Measurements from ENCODE around the gene RNF187. TPM values are rescaled to one million over a fixed set of nuclear protein-coding genes. Genes with fewer than 3 reads are reported as not detected.
"Not testable (repeated sequence)": the region's sequence is repeated elsewhere in the genome, so short reads cannot be mapped to it uniquely, and the experiment has no call there.

The RNF187 gene
- total RNA-seq, 3 donors from 2014 or later, result 99.6 to 108 (median 106) TPM

DNA sequence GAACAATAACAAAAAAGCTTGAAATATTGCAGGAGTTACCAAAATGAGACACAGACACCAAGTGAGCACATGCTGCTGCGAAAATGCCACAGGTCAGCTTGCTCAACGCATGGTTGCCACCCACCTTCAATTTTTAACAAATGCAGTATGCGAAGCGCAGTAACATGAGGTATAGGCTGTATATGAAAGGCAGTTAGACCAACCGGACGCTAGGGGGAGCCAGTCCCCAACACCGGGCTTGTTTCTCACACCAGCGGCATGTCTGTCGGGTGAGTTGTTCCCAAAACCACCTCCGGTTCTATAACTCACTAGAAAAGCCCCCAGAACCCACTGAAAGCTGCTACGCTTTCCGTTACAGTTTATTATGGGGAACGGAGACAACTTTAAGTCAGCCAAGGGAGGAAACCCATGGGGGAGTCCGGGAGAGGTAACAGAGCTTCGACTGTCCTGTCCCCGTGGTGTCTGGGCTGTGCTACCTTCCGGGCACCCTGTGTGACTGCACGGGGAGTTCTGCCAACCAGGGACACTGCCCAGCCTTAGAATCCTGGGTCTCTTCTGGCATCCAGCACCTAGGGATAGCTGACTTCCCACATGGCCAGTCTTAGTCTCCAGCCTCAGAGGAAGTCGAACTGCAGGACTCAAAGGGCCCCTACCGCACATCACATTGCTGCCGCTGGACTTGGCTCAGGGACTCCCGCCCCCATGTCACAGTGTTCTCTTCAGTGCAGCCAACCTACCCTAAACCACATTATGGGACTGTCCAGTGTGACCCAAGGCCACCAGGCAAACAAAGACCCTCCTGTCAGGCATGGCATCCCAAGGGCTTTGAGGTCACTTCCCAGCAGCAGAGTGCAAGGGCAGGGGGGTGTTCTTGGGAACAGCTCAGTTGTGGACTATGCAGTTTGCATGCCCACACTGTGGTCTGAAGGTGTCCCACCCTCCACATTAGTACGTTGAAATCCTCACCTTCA is 14.0 kb downstream of the RNF187 start:
- Mint-ChIP-seq H3K4me1 (ENCODE audit: low read depth) (peaks cover 25% of the 10 kb centered on the region), H3K9me3 (no peaks in the 10 kb centered on the region), H3K27me3 (ENCODE audit: low read depth) (no peaks in the 10 kb centered on the region), H3K36me3 (ENCODE audit: insufficient read depth) (peaks cover 12% of the 10 kb centered on the region), H3K4me3 (peak overlapping the region; percentile 69)
- DNase-seq (peak; percentile 87), ATAC-seq (peak; percentile 96 to 99)

DNA sequence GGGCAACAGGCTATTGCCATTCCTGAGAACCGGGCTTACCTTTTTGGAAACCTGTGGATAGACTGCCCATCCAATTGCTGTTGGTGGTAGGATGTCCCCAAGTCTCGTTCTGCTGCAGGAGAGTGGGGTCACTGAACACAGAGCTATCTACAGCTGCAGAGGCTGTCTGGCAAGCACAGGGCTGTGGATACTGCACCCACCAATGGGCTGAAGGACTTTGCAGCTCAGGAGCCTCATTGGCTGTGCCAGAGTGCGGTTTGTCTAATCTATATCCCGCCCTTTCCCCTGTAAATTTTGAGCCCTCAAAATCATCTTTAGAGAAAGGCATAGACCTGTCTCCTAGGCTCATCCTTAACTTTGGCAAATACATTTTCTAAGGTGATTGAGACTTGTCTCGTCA is 15.3 kb downstream of the RNF187 start:
- ATAC-seq (no peak), DNase-seq (no peak)
- no peaks in the 10 kb centered on the region for H3K9me3 Mint-ChIP-seq
- peaks cover 7% of the 10 kb centered on the region for H3K36me3 Mint-ChIP-seq (ENCODE audit: insufficient read depth)
- H3K4me1 Mint-ChIP-seq (ENCODE audit: low read depth), result peaks cover 20% of the 10 kb centered on the region
- H3K27me3 Mint-ChIP-seq (ENCODE audit: low read depth), result no peaks in the 10 kb centered on the region
- H3K4me3 Mint-ChIP-seq, result no peak overlapping the region

- ATAC-seq; H3K9me3 Mint-ChIP-seq; H3K4me1 Mint-ChIP-seq (ENCODE audit: low read depth); DNase-seq; H3K27me3 Mint-ChIP-seq (ENCODE audit: low read depth); H3K4me3 Mint-ChIP-seq; H3K36me3 Mint-ChIP-seq (ENCODE audit: insufficient read depth): not testable (repeated sequence)
Measured at GRCh38 chr1:228505944-228506343, 18.8 kb downstream of the RNF187 start.

- Mint-ChIP-seq H3K27me3 (ENCODE audit: low read depth) (peaks cover 3% of the 10 kb centered on the region), H3K4me3 (no peak overlapping the region), H3K9me3 (no peaks in the 10 kb centered on the region), H3K36me3 (ENCODE audit: insufficient read depth) (no peaks in the 10 kb centered on the region), H3K4me1 (ENCODE audit: low read depth) (peaks cover 6% of the 10 kb centered on the region)
- DNase-seq (no peak), ATAC-seq (no peak)
Measured at GRCh38 chr1:228507961-228508652, 20.9 kb downstream of the RNF187 start.

GRCh38 chr1:228508840-228509415 is 21.7 kb downstream of the RNF187 start:
- Mint-ChIP-seq H3K4me3 (no peak overlapping the region), H3K9me3 (no peaks in the 10 kb centered on the region)

GRCh38 chr1:228510101-228510802 is 23.1 kb downstream of the RNF187 start:
- no peak overlapping the region for H3K4me3 Mint-ChIP-seq
- peaks cover 7% of the 10 kb centered on the region for H3K4me1 Mint-ChIP-seq (ENCODE audit: low read depth)
- no peaks in the 10 kb centered on the region for H3K36me3 Mint-ChIP-seq (ENCODE audit: insufficient read depth)
- H3K27me3 Mint-ChIP-seq (ENCODE audit: low read depth), result peaks cover 3% of the 10 kb centered on the region
- H3K9me3 Mint-ChIP-seq, result no peaks in the 10 kb centered on the region
- ATAC-seq (no peak), DNase-seq (no peak)

More at GRCh38 chr1:228508840-228509415, 21.7 kb downstream of the RNF187 start:
- Mint-ChIP-seq H3K4me1 (ENCODE audit: low read depth) (peaks cover 7% of the 10 kb centered on the region), H3K36me3 (ENCODE audit: insufficient read depth) (no peaks in the 10 kb centered on the region), H3K27me3 (ENCODE audit: low read depth) (peaks cover 3% of the 10 kb centered on the region)
- DNase-seq (no peak), ATAC-seq (no peak)

DNA sequence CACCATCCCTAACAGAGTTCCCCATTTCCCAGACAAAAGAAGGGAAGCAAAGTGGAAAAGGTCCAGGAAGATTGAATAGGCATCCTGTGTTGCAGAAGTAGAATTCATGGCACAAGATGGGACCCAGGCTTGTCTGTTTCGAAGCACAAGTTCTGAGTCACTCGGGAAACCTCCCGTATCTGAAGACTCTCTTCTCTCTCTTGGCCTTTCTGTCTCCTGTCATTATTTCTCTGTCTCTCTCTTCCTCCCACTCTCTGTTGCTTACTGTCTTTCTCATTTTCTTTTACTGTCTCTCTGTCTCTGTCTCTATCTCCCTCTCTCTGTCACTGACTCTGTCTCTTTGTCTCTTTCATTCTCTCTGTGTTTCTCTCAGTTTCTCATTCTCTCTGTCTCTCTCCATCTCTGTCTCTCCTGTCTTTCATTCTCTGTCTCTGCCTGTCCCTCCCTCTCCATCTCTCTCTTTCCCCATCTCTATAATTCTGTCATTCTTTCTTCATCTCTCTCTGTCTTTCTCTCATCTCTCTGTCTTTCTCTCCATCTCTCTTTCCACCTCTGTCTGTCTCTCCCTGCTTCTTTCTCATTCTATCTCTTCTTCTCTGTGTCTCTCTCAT is 23.7 kb downstream of the RNF187 start:
- Mint-ChIP-seq H3K4me3 (no peak overlapping the region), H3K36me3 (ENCODE audit: insufficient read depth) (no peaks in the 10 kb centered on the region), H3K4me1 (ENCODE audit: low read depth) (peaks cover 7% of the 10 kb centered on the region), H3K9me3 (no peaks in the 10 kb centered on the region), H3K27me3 (ENCODE audit: low read depth) (peaks cover 6% of the 10 kb centered on the region)
- ATAC-seq (no peak), DNase-seq (no peak)

DNA sequence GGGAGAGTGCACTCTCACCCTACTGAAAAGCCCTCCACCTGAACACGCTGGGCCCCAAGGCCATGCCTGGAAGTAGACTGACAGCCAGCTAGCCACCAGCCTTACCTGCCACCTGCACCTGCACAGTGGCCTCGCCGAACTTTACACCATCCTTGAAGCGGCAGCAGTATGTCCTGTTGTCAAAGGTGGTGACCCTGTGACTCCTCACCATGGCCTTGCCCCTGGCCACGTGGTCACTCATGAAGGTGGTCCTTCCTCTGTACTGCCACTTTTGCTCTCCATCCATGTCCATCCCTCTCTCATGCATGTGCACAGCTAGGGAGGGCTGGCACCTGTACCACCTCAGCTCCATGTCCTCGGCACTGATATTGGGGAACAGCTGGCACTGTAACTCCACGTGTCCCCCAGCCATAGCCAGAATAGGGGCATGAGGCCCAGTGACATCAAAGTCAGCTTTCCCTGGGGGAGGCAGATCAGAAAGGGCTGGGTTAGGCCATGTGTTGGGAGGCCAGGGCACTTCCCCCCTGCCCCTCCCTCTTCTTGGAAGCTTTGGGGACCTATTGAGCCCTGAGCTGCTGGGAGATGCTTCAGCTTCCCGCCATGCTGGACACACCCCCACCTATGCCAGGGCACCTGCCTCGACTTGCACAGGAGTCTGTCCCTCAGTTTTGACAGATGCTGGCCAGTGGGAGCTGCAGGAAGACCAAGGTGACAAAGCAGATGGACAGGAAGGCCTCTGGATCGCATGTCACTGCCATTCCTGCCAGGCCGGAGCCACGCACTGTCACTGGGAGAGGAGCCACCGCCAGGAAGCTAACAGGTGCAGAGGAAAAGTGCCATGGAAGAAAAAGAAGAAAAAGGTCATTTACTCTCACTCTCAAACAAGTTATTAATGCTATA is 24.6 kb downstream of the RNF187 start:
- Mint-ChIP-seq H3K4me1 (ENCODE audit: low read depth) (peaks cover 7% of the 10 kb centered on the region), H3K27me3 (ENCODE audit: low read depth) (peaks cover 6% of the 10 kb centered on the region), H3K36me3 (ENCODE audit: insufficient read depth) (no peaks in the 10 kb centered on the region), H3K9me3 (no peaks in the 10 kb centered on the region), H3K4me3 (no peak overlapping the region)
- no peak for DNase-seq
- ATAC-seq, result no peak

GRCh38 chr1:228512781-228513198 is 25.6 kb downstream of the RNF187 start:
- Mint-ChIP-seq H3K4me3 (no peak overlapping the region), H3K4me1 (ENCODE audit: low read depth) (peaks cover 7% of the 10 kb centered on the region), H3K36me3 (ENCODE audit: insufficient read depth) (no peaks in the 10 kb centered on the region), H3K27me3 (ENCODE audit: low read depth) (peaks cover 6% of the 10 kb centered on the region), H3K9me3 (no peaks in the 10 kb centered on the region)
- ATAC-seq (no peak), DNase-seq (no peak)

DNA sequence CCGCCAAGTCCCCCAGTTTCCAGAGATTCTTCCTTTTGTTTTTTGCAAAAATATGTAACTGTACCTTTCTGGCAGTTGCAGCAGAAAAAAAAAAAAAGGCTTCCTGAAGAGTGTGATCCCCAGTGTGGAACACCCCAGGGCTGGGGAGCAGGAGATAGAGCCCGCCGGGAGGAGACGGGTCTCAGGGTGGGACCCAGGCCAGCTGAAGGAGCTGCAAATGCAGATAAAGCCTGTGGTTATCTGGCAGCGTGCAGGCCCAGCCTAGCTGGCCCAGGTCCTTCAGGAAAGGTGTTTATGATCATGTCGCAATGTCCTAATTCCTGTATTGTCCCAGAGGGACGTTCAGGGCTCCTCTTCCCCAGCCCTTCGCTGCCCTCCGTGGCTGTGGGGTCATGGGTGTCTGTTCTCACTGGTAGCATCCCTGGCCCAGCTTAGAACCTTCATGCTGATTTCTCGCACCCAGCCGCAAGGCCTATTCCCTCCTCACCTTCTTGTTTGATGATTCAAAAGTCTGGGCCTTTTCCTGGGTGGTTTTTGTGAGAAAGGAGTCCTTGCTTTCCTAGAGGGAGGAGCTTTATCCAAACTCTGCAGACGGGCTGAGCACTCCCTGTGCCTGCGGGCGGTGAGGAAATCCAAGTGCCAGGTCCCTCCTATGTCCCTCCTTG is 26.2 kb downstream of the RNF187 start:
- H3K36me3 Mint-ChIP-seq (ENCODE audit: insufficient read depth), result no peaks in the 10 kb centered on the region
- H3K4me1 Mint-ChIP-seq (ENCODE audit: low read depth), result peaks cover 7% of the 10 kb centered on the region

DNA sequence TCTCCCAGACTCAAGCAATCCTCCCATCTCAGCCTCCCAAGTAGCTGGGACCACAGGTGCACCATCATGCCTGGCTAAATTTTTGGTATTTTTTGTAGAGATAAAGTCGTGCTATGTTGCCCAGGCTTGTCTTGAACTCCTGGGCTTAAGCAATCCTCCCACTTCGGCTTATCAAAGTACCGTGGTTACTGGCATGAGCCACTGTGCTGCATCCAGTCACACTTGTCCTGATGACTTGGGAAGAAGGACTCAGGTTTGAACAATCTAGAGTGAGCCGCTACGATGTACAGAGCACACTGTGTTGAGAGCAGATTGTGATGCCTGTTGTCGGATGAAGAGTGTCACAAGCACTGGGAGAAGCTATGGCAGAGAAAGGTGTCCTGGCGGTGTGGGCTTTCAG is 27.2 kb downstream of the RNF187 start:
- Mint-ChIP-seq H3K4me1 (ENCODE audit: low read depth) (peaks cover 7% of the 10 kb centered on the region), H3K9me3 (no peaks in the 10 kb centered on the region), H3K4me3 (no peak overlapping the region), H3K27me3 (ENCODE audit: low read depth) (peaks cover 12% of the 10 kb centered on the region), H3K36me3 (ENCODE audit: insufficient read depth) (no peaks in the 10 kb centered on the region)
- no peak for DNase-seq
- no peak for ATAC-seq

More for the DNA sequence above, 26.2 kb downstream of the RNF187 start:
- ATAC-seq (no peak), DNase-seq (no peak)
- Mint-ChIP-seq H3K4me3 (no peak overlapping the region), H3K27me3 (ENCODE audit: low read depth) (peaks cover 6% of the 10 kb centered on the region), H3K9me3 (no peaks in the 10 kb centered on the region)

GRCh38 chr1:228515200-228515834 is 28.1 kb downstream of the RNF187 start:
- Mint-ChIP-seq H3K9me3 (no peaks in the 10 kb centered on the region), H3K4me1 (ENCODE audit: low read depth) (peaks cover 7% of the 10 kb centered on the region), H3K4me3 (no peak overlapping the region), H3K27me3 (ENCODE audit: low read depth) (peaks cover 17% of the 10 kb centered on the region), H3K36me3 (ENCODE audit: insufficient read depth) (no peaks in the 10 kb centered on the region)
- ATAC-seq (peak; percentile 34 to 43), DNase-seq (no peak)

Measured in activated T-cell treated with anti-CD3 and anti-CD28 coated beads, Interleukin-2, amount 50 U/mL, for 4 hours (primary cell).